Pulmonary artery endothelial cell (primary cell): Measurements from ENCODE around the gene MAN1B1. TPM values are rescaled to one million over a fixed set of nuclear protein-coding genes. Genes with fewer than 3 reads are reported as not detected.

Source experiments
- DNase-seq: peaks from one replicate; pipeline ENCODE4 v3.0.0-alpha.2; 2011; ENCODE audit warnings: low read depth, low spot score
- total RNA-seq: library from RNA; depleted of rRNA; stranded (reverse); fragments of >200 nt; gene quantifications from 2 replicates; pipeline ENCODE4 v1.2.3, GENCODE V29; 2014

Gene MAN1B1
- total RNA-seq, 1 donor from 2014 or later = 76.7 TPM

- DNase-seq = no peak
These were observed 2.3 kb upstream of the MAN1B1 start for GRCh38 chr9:137084526-137084925.

DNA sequence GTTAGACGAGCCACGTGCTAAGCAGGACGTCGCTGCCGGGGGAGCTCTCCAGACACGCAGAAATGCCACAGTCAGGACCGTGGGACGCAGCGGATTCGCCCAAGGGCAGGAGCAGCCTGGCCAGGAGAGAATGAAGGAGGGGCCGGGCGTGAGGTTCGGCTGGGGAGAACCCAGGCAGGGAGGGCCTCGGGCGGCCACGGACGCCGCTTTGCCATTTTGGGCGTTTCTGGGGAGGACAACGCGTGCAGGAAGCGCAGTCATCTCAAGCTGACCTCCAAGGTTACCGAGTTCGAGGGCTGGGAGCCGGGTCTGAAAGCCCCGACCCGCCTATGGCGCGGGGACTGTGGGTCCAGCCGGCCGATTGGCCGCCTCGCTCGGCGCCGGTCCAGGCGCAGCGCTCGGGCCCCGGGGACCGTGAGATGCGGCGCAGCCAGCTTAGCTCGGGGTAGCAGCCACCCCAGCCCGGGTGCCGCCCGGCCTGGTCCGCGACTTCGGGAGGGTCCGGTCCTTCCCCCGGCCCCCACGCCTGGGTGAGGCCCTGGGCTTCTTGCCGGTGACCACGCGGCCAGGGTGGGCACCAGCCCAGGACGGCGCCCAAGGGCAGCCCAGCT, 760 bp upstream of the MAN1B1 start:
- no peak for DNase-seq

DNA sequence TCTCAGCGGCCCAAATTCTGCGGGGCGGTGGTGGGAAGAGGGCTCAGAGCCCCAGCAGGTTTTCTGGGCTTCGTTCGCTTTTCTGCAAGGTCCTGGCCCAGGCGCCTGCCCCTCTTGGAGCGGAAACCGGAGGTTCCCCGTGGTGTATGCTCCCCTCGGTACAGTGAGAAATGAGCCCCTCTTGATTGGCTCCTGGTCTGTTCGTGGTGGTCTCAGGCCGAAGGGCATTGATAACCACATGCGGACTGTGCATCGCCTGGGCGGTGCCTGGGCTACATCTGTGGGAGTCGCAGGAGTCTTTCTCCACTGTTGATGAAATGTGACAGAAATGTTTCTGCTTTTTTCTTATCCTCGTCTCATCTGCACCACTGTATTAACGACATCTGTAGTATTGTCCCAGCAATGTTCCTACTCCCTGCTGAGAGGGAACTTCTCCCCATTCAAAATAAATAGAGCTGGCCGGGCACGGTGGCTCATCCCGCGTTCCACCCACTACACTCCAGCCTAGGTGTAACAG, 682 bp downstream of the MAN1B1 start:
- no peak for DNase-seq

DNA sequence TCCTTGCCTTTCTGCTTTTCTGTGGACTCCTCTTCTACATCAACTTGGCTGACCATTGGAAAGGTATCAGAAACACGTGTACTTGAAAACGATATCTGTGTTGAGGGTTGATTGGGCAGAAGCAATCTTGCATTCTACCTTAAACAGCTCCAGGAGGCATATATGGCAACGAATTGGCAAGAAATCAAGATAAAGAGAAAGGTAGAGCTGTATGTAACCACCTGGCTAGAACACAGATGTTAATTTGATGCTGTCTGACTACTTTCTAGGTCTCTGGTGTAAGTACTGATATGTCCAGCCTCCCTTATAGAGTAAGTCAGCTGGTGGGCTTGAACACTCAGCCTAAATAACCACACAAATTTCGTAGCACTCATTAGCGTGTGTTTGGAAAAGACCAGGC, 1.3 kb downstream of the MAN1B1 start:
- DNase-seq = no peak

GRCh38 chr9:137089232-137089947, 2.6 kb downstream of the MAN1B1 start:
- DNase-seq = no peak

DNA sequence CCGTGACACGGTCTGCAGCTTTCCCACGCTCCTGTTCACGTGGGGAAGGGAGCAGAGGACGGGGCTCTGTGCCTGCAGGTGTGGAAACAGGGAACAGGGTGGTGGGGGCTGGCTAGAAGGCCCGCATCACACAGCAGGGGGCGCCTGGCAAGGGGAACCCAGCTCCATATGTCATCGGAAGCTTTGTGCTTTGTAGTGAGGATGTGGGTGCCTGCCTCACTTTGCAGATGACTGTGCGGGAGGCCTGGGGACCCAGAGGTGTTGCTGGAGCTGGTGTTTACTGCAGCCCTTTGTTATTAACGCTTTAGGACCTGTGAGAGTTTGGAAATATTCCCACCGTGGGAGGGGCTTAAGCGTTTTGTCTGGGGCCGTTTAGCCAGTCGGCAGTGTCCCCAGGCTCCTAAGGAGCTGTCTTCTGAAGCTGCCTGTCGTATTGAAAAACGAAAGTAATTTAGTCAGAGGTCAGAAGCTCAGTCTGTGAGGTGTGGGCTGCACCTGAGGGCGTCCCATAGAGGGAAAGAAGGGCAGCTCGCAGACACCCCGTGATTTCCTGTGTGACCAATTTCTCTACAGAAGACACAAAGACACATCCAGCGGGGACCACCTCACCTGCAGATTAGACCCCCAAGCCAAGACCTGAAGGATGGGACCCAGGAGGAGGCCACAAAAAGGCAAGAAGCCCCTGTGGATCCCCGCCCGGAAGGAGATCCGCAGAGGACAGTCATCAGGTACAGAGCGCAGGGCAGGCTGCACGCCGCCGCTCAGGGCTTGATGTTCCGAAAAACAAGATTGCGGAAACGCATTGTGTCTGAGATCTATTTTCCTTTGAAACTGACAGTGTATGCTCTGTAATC, 9.1 kb downstream of the MAN1B1 start:
- no peak for DNase-seq

DNA sequence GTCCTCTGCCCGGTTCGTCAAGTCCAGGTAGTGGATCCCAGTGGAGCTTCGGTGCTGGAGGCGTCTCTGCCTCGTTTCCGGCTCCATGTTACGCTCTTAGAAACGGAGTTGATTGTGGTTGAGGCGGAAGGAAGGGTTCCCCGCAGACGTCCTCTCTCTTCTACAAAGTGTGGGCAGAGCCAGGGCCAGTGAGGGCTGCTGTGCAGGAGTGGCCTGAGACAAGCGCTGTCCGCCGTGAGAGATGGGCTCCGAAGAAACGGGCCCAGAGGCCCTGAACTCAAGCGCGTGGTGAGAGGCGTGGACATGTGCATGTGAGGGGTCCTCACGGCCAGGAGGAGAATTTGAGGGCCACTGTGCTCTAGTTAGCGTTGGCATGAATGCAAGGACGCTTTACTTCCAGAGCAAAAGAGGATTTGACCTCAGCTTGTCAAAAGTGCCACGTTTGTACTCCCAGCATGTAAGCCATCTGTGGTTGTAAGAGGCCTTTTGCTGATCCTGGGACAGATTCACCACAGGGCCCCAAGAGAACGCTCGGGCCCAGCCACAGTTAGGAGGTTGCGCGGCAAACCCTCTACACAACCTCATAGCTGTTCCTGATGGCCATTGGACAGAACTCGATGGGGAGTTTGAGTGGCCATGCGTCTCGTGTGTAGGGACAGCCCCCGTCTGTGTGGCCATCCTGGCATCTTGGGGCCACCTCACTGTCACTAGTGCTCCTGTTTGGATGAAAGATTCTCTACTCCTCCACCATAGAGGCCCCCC, 10.2 kb downstream of the MAN1B1 start:
- no peak for DNase-seq

DNA sequence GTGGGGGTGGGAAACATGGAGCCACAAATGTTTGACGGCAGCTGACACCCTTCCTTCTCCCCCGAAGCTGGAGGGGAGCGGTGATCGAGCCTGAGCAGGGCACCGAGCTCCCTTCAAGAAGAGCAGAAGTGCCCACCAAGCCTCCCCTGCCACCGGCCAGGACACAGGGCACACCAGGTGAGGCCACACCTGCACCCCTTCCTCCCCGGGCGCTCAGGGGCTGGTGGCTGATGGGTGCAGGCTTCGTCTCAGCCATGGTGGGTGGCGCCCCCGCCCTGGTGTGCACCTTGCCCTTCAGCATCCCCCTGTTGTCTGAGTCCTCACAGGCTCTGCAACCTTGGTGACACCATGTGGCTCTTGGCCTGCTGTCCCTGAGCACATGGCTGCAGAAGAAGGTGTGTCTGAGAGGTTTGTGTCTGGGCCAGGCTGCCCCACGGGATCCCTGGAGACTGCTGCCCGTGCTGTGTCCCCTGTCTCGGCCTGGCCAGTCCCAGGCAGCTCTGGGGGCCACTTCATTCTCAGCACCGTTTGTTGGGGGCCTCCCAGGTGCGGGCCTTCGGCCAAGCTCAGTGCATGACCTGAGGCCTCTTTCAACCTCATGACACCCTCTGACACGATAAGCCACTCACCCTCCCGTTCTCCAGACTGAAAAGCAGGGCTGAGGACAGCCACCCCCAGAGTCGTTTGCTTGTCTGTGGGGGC, 11.1 kb downstream of the MAN1B1 start:
- DNase-seq = no peak

- DNase-seq = no peak
These were observed 12.4 kb downstream of the MAN1B1 start for GRCh38 chr9:137099231-137099630.

DNA sequence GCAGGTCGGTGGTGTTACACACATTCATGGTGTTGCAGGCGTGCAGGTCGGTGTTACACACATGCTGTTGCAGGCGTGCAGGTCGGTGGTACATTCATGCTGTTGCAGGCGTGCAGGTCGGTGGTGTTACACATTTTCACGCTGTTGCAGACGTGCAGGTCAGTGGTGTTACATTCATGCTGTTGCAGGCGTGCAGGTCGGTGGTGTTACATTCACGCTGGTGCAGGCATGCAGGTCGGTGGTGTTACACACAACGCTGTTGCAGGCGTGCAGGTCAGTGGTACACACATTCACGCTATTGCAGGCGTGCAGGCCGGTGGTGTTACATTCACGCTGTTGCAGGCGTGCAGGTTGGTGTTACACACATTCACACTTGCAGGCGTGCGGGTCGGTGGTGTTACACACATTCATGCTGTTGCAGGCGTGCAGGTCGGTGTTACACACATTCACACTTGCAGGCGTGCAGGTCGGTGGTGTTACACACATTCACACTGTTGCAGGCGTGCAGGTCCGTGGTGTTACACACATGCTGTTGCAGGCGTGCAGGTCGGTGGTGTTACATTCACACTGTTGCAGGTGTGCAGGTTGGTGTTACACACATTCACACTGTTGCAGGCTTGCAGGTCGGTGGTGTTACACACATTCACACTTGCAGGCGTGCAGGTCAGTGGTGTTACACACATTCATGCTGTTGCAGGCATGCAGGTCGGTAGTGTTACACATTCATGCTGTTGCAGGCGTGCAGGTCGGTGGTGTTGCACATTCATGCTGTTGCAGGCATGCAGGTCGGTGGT, 16.6 kb downstream of the MAN1B1 start:
- no peak for DNase-seq

GRCh38 chr9:137105814-137106661, 19.3 kb downstream of the MAN1B1 start:
- DNase-seq = no peak

DNA sequence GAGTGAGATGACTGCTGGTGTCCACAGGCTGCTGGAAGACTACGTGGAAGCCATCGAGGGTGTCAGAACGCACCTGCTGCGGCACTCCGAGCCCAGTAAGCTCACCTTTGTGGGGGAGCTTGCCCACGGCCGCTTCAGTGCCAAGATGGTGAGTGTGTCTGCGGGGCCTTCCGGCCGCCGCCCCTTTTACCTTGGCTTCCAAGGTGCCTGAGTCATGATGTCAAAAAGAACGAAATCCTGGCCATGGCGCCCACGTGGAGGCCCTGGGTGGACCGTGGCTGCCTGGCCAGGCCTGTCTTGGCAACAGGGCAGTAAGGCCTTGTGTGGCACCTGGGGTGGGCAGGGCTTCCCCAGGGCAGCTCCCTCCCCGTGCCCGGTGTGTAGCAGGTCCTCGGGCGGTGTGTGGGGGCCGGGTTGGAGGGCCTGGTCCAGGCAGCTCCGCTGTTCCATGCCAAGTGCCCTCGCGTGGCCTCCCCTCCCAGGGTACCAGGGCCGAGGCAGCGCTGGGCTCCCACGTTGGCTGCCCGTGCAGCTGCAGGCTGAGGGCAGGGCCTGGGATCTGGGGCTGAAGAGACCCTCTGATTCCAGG, 20.0 kb downstream of the MAN1B1 start:
- no peak for DNase-seq

GRCh38 chr9:137107312-137107921, 20.6 kb downstream of the MAN1B1 start:
- no peak for DNase-seq

DNA sequence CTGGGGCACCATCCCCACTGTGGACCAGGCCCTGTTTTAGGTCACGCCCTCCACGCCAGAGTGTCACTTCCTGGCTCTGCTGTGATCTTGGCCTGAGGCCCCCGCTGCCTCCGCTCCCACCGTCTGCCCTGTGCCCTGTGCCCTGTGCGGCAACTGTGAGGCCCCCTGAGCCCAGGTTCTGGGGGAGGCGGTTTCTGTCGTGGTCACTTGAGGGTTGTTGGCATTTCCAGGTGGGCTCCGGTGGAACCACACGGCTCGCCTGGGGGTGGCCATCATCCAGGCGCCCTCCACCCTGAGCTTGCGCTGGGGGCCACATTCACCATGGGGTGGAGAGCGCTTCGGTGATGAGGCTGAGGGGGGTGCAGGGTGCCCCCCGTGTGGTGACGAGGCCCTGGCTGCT, 21.2 kb downstream of the MAN1B1 start:
- no peak for DNase-seq

- DNase-seq = no peak
These were observed 21.9 kb downstream of the MAN1B1 start for GRCh38 chr9:137108608-137109249.

DNA sequence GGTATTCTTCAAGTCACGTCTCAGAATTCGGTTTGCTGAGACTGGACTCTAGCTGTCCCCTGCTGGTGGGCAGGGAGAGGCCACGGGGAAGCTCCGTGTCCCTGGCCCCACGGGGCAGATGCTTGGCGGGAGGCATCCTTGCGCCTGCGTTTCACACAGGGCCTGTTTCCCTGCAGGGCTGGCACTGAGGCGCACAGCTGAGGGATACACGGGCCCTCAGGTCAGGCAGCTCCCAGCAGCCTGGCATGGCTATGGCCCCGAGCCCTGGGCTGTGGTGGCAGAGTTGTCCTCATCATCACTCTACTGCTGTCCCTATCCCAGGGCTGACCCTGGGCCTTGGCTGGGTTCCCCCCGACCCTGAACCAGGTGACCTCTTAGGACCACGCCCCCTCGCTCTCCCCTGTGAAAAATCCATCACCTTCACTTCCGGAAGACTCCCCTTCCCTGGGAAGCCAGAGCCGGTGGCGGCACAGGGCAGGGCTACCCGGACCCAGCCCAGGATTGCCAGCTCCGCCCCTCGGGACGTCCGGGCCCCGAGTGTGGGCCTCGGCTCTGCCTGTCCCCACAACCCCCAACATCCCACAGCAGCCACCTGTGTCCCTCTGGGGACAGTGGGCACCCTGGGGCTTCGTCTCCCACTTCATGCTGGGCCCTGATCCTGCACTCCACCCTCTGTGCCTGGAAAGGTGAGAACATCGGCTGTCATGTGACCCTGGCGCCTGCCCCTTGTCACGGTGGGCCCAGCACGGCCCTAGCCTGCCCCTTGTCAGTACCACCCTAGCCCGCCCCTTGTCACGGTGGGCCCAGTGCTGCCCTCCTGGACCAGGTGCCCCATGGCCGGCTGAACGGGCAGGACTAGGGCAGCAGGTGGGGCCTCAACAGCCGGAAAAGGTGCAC, 22.7 kb downstream of the MAN1B1 start:
- no peak for DNase-seq
